ENCODE data around the gene NNT. TPM values are rescaled to one million over a fixed set of nuclear protein-coding genes. Genes with fewer than 3 reads are reported as not detected.

NNT gene
- total and polyA plus RNA-seq, 10 of the 15 experiments (the other 5 are each of a cell fraction or from before 2014, with no cell fraction given) = 20.8 to 73.1 (median 51.9) TPM

DNA sequence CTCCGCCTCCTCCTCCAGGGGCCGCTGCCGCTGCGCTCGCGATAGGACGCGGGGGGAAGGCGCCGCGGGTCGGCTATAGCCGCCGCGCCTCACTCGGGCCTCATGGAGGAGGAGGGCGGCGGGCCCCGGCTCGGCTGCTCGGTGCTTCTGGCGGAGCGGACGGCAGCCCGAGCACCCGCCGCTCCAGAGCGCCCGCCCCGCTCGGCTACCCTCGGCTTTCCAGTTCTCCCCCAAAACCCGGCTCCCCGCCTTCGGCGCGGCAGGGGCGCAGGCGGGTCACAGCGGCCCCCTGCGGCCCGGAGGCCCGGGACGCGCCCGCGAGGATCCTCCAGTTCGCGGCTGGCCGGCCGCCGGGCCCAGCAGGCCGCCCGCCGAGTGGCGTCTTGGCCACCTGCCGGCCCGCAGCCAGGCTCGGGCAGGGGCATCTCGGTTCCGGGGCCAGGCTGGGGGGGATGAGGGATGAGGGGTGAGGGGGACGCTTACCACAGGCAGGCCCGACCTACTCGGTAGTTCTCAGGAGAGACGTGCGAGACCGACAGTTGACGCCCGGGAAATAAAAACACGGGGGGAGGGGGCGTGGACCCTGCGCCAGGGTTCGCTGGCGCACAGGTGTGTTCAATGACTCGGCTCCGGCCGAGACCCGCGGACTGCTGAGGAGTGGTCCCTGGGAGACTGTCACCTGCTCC lies 46.0 kb upstream of the NNT start, which contains the start of gene PAIP1:
Gene PAIP1 (minus strand): TSS at position 221 of the 686 bp plus-strand sequence. CDS start 231 bp downstream, outside the sequence.
- DNase-seq (ENCODE audit: low read depth, low spot score) = peak; percentile 37
- FAIRE-seq = no peak
- peak; percentile 84 for ATAC-seq
- Histone ChIP-seq H4K20me1 (ENCODE audit: control insufficient read depth, insufficient read depth) (no peaks in the 10 kb centered on the region), H3K79me2 (ENCODE audit: control insufficient read depth, insufficient read depth, low read length) (peaks cover 49% of the 10 kb centered on the region), H3K27me3 (replicated peaks in 1 of 2; ENCODE audit: control insufficient read depth in 2 of 2, insufficient read depth in 2 of 2, low read length in 1 of 2) (no peaks in the 10 kb centered on the region), H3K4me1 (ENCODE audit: control insufficient read depth, insufficient read depth, low read length) (peaks cover 13% of the 10 kb centered on the region), H3K9ac (ENCODE audit: control insufficient read depth, insufficient read depth, low read length) (peak within 1 kb of the TSS; percentile 97), H3K9me3 (replicated peaks; ENCODE audit: control insufficient read depth, insufficient read depth, low read length) (no peaks in the 10 kb centered on the region), H3K4me3 (peak within 1 kb of the TSS; percentile 94), H3K4me2 (ENCODE audit: control insufficient read depth, insufficient read depth) (peak within 1 kb of the TSS; percentile 99), H3K36me3 (ENCODE audit: control insufficient read depth in 2 of 2, insufficient read depth in 2 of 2, low read length in 1 of 2) (peaks cover 0 to 4% of the 10 kb centered on the region in 2 experiments; a peak in 1 of 4 replicates), H2AFZ (ENCODE audit: control insufficient read depth, low read depth, low read length) (peak within 1 kb of the TSS; percentile 69), H3K27ac (ENCODE audit: control insufficient read depth, insufficient read depth) (peak within 1 kb of the TSS; percentile 87)
- TSS peak; percentile 89 for BruUV-seq (replicated peaks)
- POLR2A ChIA-PET = interaction anchor here (0.6 kb wide), 1 partner anchor 19 kb away, joined by 4 read pairs; no protein-coding TSS in a partner anchor
- CTCF ChIA-PET = interaction anchor here (0.6 to 4.4 kb wide), 5 partner anchors 43 to 73 kb away, joined by 3 to 31 read pairs (median 11); partner anchors contain the start of genes NNT and TMEM267
- in situ Hi-C loops (cut with MboI) = no loop called here
- SMC1A ChIA-PET (ENCODE audit: uncharacterized antibody, unreplicated experiment) = no interaction called here
- WGBS (ENCODE audit: insufficient coverage, insufficient replicate concordance, low lambda C conversion rate, missing lambda C conversion rate) = 2% methylated on average over 41 of the region's 79 CpGs
- intact Hi-C loops (cut with micrococcal nuclease; ENCODE audit: unreplicated experiment) = loop anchor here (1.0 to 10.0 kb wide), 3 partner anchors 46 to 562 kb away; partner anchors contain the start of gene NNT
- RAD21 ChIA-PET (ENCODE audit: unreplicated experiment) = no interaction called here
- peak; percentile 36; the same call in 1 of the 2 replicates for TF ChIP-seq CHD1 (IDR thresholded peaks at IDR 0.05; ENCODE audit: low read depth, low read length)
- peak; percentile 87 for TF ChIP-seq GATAD2B (conservative IDR thresholded peaks at IDR 0.05; ENCODE audit: low read depth)
- 0 out of 2 replicates have a peak, but pooled peaks have one; percentile 27 for TF ChIP-seq TBL1XR1 (IDR thresholded peaks at IDR 0.05; ENCODE audit: low read depth, low read length)
- TF ChIP-seq POLR2A (IDR thresholded peaks at IDR 0.05; ENCODE audit: low read depth, low read length) = peak; percentile 86
- no peak for TF ChIP-seq MYB (IDR thresholded peaks at IDR 0.05; ENCODE audit: borderline replicate concordance, low read depth, low read length)
- TF ChIP-seq, protein P1, sequence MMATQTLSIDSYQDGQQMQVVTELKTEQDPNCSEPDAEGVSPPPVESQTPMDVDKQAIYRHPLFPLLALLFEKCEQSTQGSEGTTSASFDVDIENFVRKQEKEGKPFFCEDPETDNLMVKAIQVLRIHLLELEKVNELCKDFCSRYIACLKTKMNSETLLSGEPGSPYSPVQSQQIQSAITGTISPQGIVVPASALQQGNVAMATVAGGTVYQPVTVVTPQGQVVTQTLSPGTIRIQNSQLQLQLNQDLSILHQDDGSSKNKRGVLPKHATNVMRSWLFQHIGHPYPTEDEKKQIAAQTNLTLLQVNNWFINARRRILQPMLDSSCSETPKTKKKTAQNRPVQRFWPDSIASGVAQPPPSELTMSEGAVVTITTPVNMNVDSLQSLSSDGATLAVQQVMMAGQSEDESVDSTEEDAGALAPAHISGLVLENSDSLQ (IDR thresholded peaks at IDR 0.05) = no peak
- TF ChIP-seq NR2C1 (IDR thresholded peaks at IDR 0.05) = peak; percentile 53
- TF ChIP-seq STAT1 (conservative IDR thresholded peaks at IDR 0.05) = 0 out of 2 replicates have a peak, but pooled peaks have one; percentile 50
- TF ChIP-seq, protein P2, sequence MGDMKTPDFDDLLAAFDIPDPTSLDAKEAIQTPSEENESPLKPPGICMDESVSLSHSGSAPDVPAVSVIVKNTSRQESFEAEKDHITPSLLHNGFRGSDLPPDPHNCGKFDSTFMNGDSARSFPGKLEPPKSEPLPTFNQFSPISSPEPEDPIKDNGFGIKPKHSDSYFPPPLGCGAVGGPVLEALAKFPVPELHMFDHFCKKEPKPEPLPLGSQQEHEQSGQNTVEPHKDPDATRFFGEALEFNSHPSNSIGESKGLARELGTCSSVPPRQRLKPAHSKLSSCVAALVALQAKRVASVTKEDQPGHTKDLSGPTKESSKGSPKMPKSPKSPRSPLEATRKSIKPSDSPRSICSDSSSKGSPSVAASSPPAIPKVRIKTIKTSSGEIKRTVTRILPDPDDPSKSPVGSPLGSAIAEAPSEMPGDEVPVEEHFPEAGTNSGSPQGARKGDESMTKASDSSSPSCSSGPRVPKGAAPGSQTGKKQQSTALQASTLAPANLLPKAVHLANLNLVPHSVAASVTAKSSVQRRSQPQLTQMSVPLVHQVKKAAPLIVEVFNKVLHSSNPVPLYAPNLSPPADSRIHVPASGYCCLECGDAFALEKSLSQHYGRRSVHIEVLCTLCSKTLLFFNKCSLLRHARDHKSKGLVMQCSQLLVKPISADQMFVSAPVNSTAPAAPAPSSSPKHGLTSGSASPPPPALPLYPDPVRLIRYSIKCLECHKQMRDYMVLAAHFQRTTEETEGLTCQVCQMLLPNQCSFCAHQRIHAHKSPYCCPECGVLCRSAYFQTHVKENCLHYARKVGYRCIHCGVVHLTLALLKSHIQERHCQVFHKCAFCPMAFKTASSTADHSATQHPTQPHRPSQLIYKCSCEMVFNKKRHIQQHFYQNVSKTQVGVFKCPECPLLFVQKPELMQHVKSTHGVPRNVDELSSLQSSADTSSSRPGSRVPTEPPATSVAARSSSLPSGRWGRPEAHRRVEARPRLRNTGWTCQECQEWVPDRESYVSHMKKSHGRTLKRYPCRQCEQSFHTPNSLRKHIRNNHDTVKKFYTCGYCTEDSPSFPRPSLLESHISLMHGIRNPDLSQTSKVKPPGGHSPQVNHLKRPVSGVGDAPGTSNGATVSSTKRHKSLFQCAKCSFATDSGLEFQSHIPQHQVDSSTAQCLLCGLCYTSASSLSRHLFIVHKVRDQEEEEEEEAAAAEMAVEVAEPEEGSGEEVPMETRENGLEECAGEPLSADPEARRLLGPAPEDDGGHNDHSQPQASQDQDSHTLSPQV (IDR thresholded peaks at IDR 0.05) = peak; percentile 55; the same call in 1 of the 2 replicates
- TF ChIP-seq TCF12 (IDR thresholded peaks at IDR 0.05; ENCODE audit: low read depth, low read length) = 0 out of 2 replicates have a peak, but pooled peaks have one; percentile 5
- no peak for TF ChIP-seq SUPT20H (IDR thresholded peaks at IDR 0.05; ENCODE audit: borderline replicate concordance, control insufficient read depth, low read depth, low read length)
- peak; percentile 46; the same call in 1 of the 2 replicates for TF ChIP-seq BRCA1 (IDR thresholded peaks at IDR 0.05; ENCODE audit: low read depth, low read length)
- peak; percentile 91 for TF ChIP-seq CHD2 (IDR thresholded peaks at IDR 0.05; ENCODE audit: borderline replicate concordance, low read depth, low read length)
- TF ChIP-seq RCOR1 (conservative IDR thresholded peaks at IDR 0.05; ENCODE audit: low read depth, low read length) = 0 out of 2 replicates have a peak, but pooled peaks have one; percentile 32
- TF ChIP-seq NRF1 (conservative IDR thresholded peaks at IDR 0.05; ENCODE audit: low read depth, low read length) = no peak
- peak; percentile 33; the same call in 1 of the 2 replicates for TF ChIP-seq CREM (IDR thresholded peaks at IDR 0.05; ENCODE audit: low read depth)
- TF ChIP-seq, protein P3, sequence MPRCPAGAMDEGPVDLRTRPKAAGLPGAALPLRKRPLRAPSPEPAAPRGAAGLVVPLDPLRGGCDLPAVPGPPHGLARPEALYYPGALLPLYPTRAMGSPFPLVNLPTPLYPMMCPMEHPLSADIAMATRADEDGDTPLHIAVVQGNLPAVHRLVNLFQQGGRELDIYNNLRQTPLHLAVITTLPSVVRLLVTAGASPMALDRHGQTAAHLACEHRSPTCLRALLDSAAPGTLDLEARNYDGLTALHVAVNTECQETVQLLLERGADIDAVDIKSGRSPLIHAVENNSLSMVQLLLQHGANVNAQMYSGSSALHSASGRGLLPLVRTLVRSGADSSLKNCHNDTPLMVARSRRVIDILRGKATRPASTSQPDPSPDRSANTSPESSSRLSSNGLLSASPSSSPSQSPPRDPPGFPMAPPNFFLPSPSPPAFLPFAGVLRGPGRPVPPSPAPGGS (IDR thresholded peaks at IDR 0.05; ENCODE audit: borderline replicate concordance, insufficient read depth, low read depth, low read length, poor library complexity, severe bottlenecking) = no peak
- TF ChIP-seq IKZF1 (conservative IDR thresholded peaks at IDR 0.05) = peak; percentile 92

All from GM12878 (cell line).